Measurements from ENCODE around the gene ANKRD63. TPM values are rescaled to one million over a fixed set of nuclear protein-coding genes. Genes with fewer than 3 reads are reported as not detected.

ANKRD63 gene
- total and polyA plus RNA-seq, 2 of the 8 experiments (the other 6 are each of a cell fraction or from before 2014, with no cell fraction given): 0.18 to 0.26 TPM

- TF ChIP-seq FOSL1 (IDR thresholded peaks at IDR 0.05; ENCODE audit: insufficient read depth, low read depth, low read length) (no peak), GTF2F1 (IDR thresholded peaks at IDR 0.05; ENCODE audit: borderline replicate concordance, low read depth, low read length) (no peak), CHD1 (IDR thresholded peaks at IDR 0.05; ENCODE audit: low read depth, low read length) (no peak)
Observed at GRCh38 chr15:40312370-40313158, 29.7 kb upstream of the ANKRD63 start (continued).

Measured in H1 (cell line).